Activated CD8-positive, alpha-beta memory T cell treated with anti-CD3 and anti-CD28 coated beads, Interleukin-2, amount 50 U/mL, for 24 hours (primary cell): ENCODE data around the gene ATP5PF.
"Not testable (repeated sequence)": the region's sequence is repeated elsewhere in the genome, so short reads cannot be mapped to it uniquely, and the experiment has no call there.

ENCODE experiments used
- DNase-seq: peaks from one replicate; pipeline ENCODE4 v3.0.0-alpha.2; 2020; ENCODE audit errors: extremely low read depth

Gene ATP5PF

GRCh38 chr21:25722631-25723030 is 12.1 kb downstream of the ATP5PF start:
- no peak for DNase-seq

- no peak for DNase-seq
These were observed 12.7 kb downstream of the ATP5PF start for GRCh38 chr21:25721987-25722386.

GRCh38 chr21:25717491-25718147 is 17.1 kb downstream of the ATP5PF start:
- no peak for DNase-seq

GRCh38 chr21:25714066-25714465 is 20.6 kb downstream of the ATP5PF start:
- DNase-seq, result not testable (repeated sequence)

- DNase-seq, result no peak
These were observed 24.2 kb downstream of the ATP5PF start for GRCh38 chr21:25710550-25710949.

- DNase-seq, result no peak
These were observed 24.9 kb downstream of the ATP5PF start for GRCh38 chr21:25709684-25710265.

GRCh38 chr21:25708467-25709065 is 26.1 kb downstream of the ATP5PF start:
- no peak for DNase-seq

- DNase-seq, result no peak
These were observed 33.2 kb downstream of the ATP5PF start for GRCh38 chr21:25701529-25701928.

GRCh38 chr21:25700741-25701140 is 34.0 kb downstream of the ATP5PF start:
- DNase-seq, result no peak

GRCh38 chr21:25695461-25695860 is 39.2 kb downstream of the ATP5PF start:
- DNase-seq, result not testable (repeated sequence)

GRCh38 chr21:25691976-25692375 is 42.7 kb downstream of the ATP5PF start:
- no peak for DNase-seq

GRCh38 chr21:25689226-25689625 is 45.5 kb downstream of the ATP5PF start:
- no peak for DNase-seq

GRCh38 chr21:25688275-25689155 is 46.2 kb downstream of the ATP5PF start:
- no peak for DNase-seq

GRCh38 chr21:25687787-25688186 is 46.9 kb downstream of the ATP5PF start:
- DNase-seq, result no peak

GRCh38 chr21:25682382-25682781 is 52.3 kb downstream of the ATP5PF start:
- DNase-seq, result no peak

- no peak for DNase-seq
These were observed 58.3 kb downstream of the ATP5PF start for GRCh38 chr21:25676451-25676850.
